ENCODE measurements around the gene PRCC. TPM values are rescaled to one million over a fixed set of nuclear protein-coding genes. Genes with fewer than 3 reads are reported as not detected.

PRCC gene
- total RNA-seq, 1 experiment from 2014 or later: 80.4 TPM

GRCh38 chr1:156740237-156740740 lies 27.0 kb upstream of the PRCC start:
- H3K9me3 Mint-ChIP-seq (ENCODE audit: low read depth, unreplicated experiment): no peaks in the 10 kb centered on the region
- intact Hi-C loops (cut with micrococcal nuclease; ENCODE audit: unreplicated experiment): no loop called here
- no peaks in the 10 kb centered on the region for H3K27me3 Mint-ChIP-seq (ENCODE audit: unreplicated experiment)
- H3K27ac Mint-ChIP-seq (ENCODE audit: unreplicated experiment): peak overlapping the region; percentile 74
- peak overlapping the region; percentile 96 for H3K4me3 Mint-ChIP-seq (ENCODE audit: low read depth, unreplicated experiment)
- H3K36me3 Mint-ChIP-seq (ENCODE audit: insufficient read depth, unreplicated experiment): peaks cover 85% of the 10 kb centered on the region
- no peak for DNase-seq
- TF ChIP-seq CTCF (IDR thresholded peaks at IDR 0.05; ENCODE audit: unreplicated experiment): no peak
- TSS peak; percentile 5 for BruUV-seq (replicated peaks)
- peaks cover 40% of the 10 kb centered on the region for H3K4me1 Mint-ChIP-seq (ENCODE audit: low read depth, unreplicated experiment)
- CTCF ChIA-PET: interaction anchor here (0.8 to 1.9 kb wide), 5 partner anchors 10 to 51 kb away, joined by 3 to 9 read pairs (median 5); partner anchors contain the start of genes HDGF, ISG20L2 and METTL25B

GRCh38 chr1:156740741-156741480 lies 26.4 kb upstream of the PRCC start, which contains the start of gene MRPL24:
Gene MRPL24, minus strand, starts transcription at chr1:156741088. Its CDS starts 2,384 bp downstream, at chr1:156738704.
- Mint-ChIP-seq H3K36me3 (ENCODE audit: insufficient read depth, unreplicated experiment) (peaks cover 85% of the 10 kb centered on the region), H3K4me1 (ENCODE audit: low read depth, unreplicated experiment) (peaks cover 47% of the 10 kb centered on the region), H3K27ac (ENCODE audit: unreplicated experiment) (peak within 1 kb of the TSS; percentile 74), H3K27me3 (ENCODE audit: unreplicated experiment) (no peaks in the 10 kb centered on the region), H3K9me3 (ENCODE audit: low read depth, unreplicated experiment) (no peaks in the 10 kb centered on the region), H3K4me3 (ENCODE audit: low read depth, unreplicated experiment) (peak within 1 kb of the TSS; percentile 96)
- BruUV-seq (replicated peaks): no TSS peak
- TF ChIP-seq CTCF (IDR thresholded peaks at IDR 0.05; ENCODE audit: unreplicated experiment): no peak
- intact Hi-C loops (cut with micrococcal nuclease; ENCODE audit: unreplicated experiment): loop anchor here (1.0 kb wide), 1 partner anchor 26 kb away; the partner anchor contains the start of gene PRCC
- CTCF ChIA-PET: interaction anchor here (0.6 to 1.9 kb wide), 11 partner anchors 9 to 187 kb away, joined by 3 to 13 read pairs (median 4); partner anchors contain the start of genes HDGF, ISG20L2, METTL25B and PRCC
- peak; percentile 97 for DNase-seq

GRCh38 chr1:156741481-156741983 lies 25.8 kb upstream of the PRCC start:
- intact Hi-C loops (cut with micrococcal nuclease; ENCODE audit: unreplicated experiment): loop anchor here (1.0 kb wide), 1 partner anchor 26 kb away; the partner anchor contains the start of gene PRCC
- peaks cover 85% of the 10 kb centered on the region for H3K36me3 Mint-ChIP-seq (ENCODE audit: insufficient read depth, unreplicated experiment)

More at GRCh38 chr1:156741481-156741983, 25.8 kb upstream of the PRCC start:
- Mint-ChIP-seq H3K27me3 (ENCODE audit: unreplicated experiment) (no peaks in the 10 kb centered on the region), H3K27ac (ENCODE audit: unreplicated experiment) (peak overlapping the region; percentile 74), H3K9me3 (ENCODE audit: low read depth, unreplicated experiment) (no peaks in the 10 kb centered on the region), H3K4me1 (ENCODE audit: low read depth, unreplicated experiment) (peaks cover 53% of the 10 kb centered on the region), H3K4me3 (ENCODE audit: low read depth, unreplicated experiment) (peak overlapping the region; percentile 96)
- no peak for DNase-seq
- TF ChIP-seq CTCF (IDR thresholded peaks at IDR 0.05; ENCODE audit: unreplicated experiment): no peak
- CTCF ChIA-PET: interaction anchor here (0.6 to 1.9 kb wide), 10 partner anchors 8 to 186 kb away, joined by 3 to 13 read pairs (median 4); partner anchors contain the start of genes HDGF, ISG20L2, METTL25B and PRCC
- BruUV-seq (replicated peaks): TSS peak; percentile 50
